DOHH2 (cell line): ENCODE results near the gene AMZ1.

Experiments used
- H3F3A ChIP-seq: fragments of 200-600 bp; sonication (generic), shearing (Covaris generic); 2 replicates; pipeline ENCODE4 v1.6.0; 2016; ENCODE audit warnings: antibody characterized with exemption, mild to moderate bottlenecking; ENCODE audit not compliant: control insufficient read depth, insufficient read depth
- H3K27ac ChIP-seq: fragments of 200-600 bp; sonication (generic); 2 replicates; pipeline ENCODE4 v1.5.1; 2014; ENCODE audit warnings: low read depth, mild to moderate bottlenecking, low read length, moderate library complexity
- H3K27me3 ChIP-seq: fragments of 200-600 bp; sonication (generic); 2 replicates; pipeline ENCODE4 v1.6.1; 2014; ENCODE audit warnings: mild to moderate bottlenecking, low read length, mixed read lengths; ENCODE audit not compliant: control insufficient read depth
- H3K36me3 ChIP-seq: fragments of 200-600 bp; sonication (generic); 2 replicates; pipeline ENCODE4 v1.6.1; 2014; ENCODE audit warnings: mild to moderate bottlenecking, low read length, moderate library complexity, mixed read lengths; ENCODE audit not compliant: control insufficient read depth
- H3K4me1 ChIP-seq: fragments of 200-600 bp; sonication (generic); 2 replicates; pipeline ENCODE4 v1.6.1; 2014; ENCODE audit warnings: mild to moderate bottlenecking, low read length, mixed read lengths; ENCODE audit not compliant: control insufficient read depth
- H3K4me2 ChIP-seq: fragments of 200-600 bp; sonication (generic); 2 replicates; pipeline ENCODE4 v1.6.0; 2014; ENCODE audit warnings: mild to moderate bottlenecking, low read length, moderate library complexity
- H3K4me3 ChIP-seq: fragments of 200-600 bp; sonication (generic); 2 replicates; pipeline ENCODE4 v1.5.1; 2014; ENCODE audit warnings: mild to moderate bottlenecking, low read length, mixed read lengths
- H3K79me2 ChIP-seq: fragments of 200-600 bp; sonication (generic); 2 replicates; pipeline ENCODE4 v1.6.1; 2014; ENCODE audit warnings: mild to moderate bottlenecking, low read length, mixed read lengths; ENCODE audit not compliant: control insufficient read depth
- H3K9me2 ChIP-seq: fragments of 200-600 bp; sonication (generic); replicated peaks from 2 replicates; pipeline ENCODE4 v1.6.1; 2014; ENCODE audit warnings: mild to moderate bottlenecking, low read length, mixed read lengths; ENCODE audit not compliant: control insufficient read depth
- H3K9me3 ChIP-seq: fragments of 200-600 bp; sonication (generic); 2 replicates; pipeline ENCODE4 v1.6.1; 2014; ENCODE audit warnings: antibody characterized with exemption, low read length, mixed read lengths; ENCODE audit not compliant: control insufficient read depth, insufficient read depth
- H4K20me1 ChIP-seq: fragments of 200-600 bp; sonication (generic); 2 replicates; pipeline ENCODE4 v1.6.0; 2014; ENCODE audit warnings: low read depth, mild to moderate bottlenecking, antibody characterized with exemption, low read length, moderate library complexity; ENCODE audit not compliant: control insufficient read depth, insufficient read depth
- CTCF ChIP-seq: fragments of 200-600 bp; sonication (generic); IDR thresholded peaks from one replicate; pipeline ENCODE4 v1.5.1; 2014; ENCODE audit warnings: antibody characterized with exemption, mild to moderate bottlenecking, low read depth, low read length; ENCODE audit not compliant: poor library complexity, severe bottlenecking
- EZH2phosphoT487 ChIP-seq: fragments of 200-600 bp; sonication (generic); IDR thresholded peaks from 2 replicates; pipeline ENCODE4 v1.6.1; 2017; ENCODE audit warnings: borderline replicate concordance, mild to moderate bottlenecking, antibody characterized with exemption, low read length, moderate library complexity, mixed read lengths

Gene AMZ1

GRCh38 chr7:2646680-2647571, 41.1 kb upstream of the AMZ1 start:
- Histone ChIP-seq H3K4me3 (no peak overlapping the region), H3K9me3 (no peaks in the 10 kb centered on the region), H3K27ac (no peak overlapping the region), H3K36me3 (no peaks in the 10 kb centered on the region), H3K27me3 (no peaks in the 10 kb centered on the region), H3K9me2 (no peaks in the 10 kb centered on the region), H3K79me2 (no peaks in the 10 kb centered on the region), H4K20me1 (peaks cover 3% of the 10 kb centered on the region; the same call in 1 of the 2 replicates), H3F3A (peaks cover 4% of the 10 kb centered on the region), H3K4me1 (peaks cover 48% of the 10 kb centered on the region), H3K4me2 (no peak overlapping the region)
- no peak for TF ChIP-seq EZH2phosphoT487
- no peak for TF ChIP-seq CTCF

GRCh38 chr7:2647594-2648172, 40.3 kb upstream of the AMZ1 start:
- no peaks in the 10 kb centered on the region for H3K36me3 ChIP-seq
- H4K20me1 ChIP-seq: peaks cover 7% of the 10 kb centered on the region; the same call in 1 of the 2 replicates
- no peak overlapping the region for H3K27ac ChIP-seq
- H3K9me3 ChIP-seq: no peaks in the 10 kb centered on the region
- H3K4me1 ChIP-seq: peaks cover 41% of the 10 kb centered on the region
- no peak overlapping the region for H3K4me3 ChIP-seq
- no peaks in the 10 kb centered on the region for H3K27me3 ChIP-seq
- no peaks in the 10 kb centered on the region for H3K79me2 ChIP-seq
- TF ChIP-seq EZH2phosphoT487: no peak
- H3K4me2 ChIP-seq: no peak overlapping the region
- H3K9me2 ChIP-seq: no peaks in the 10 kb centered on the region
- peaks cover 4% of the 10 kb centered on the region for H3F3A ChIP-seq

GRCh38 chr7:2649139-2649838, 38.7 kb upstream of the AMZ1 start:
- H3K79me2 ChIP-seq: no peaks in the 10 kb centered on the region
- no peaks in the 10 kb centered on the region for H3K27me3 ChIP-seq
- H3K4me3 ChIP-seq: no peak overlapping the region
- TF ChIP-seq CTCF (no peak), EZH2phosphoT487 (no peak)
- no peaks in the 10 kb centered on the region for H3F3A ChIP-seq
- no peaks in the 10 kb centered on the region for H3K9me2 ChIP-seq
- H4K20me1 ChIP-seq: peaks cover 7% of the 10 kb centered on the region; the same call in 1 of the 2 replicates
- no peaks in the 10 kb centered on the region for H3K36me3 ChIP-seq
- H3K4me2 ChIP-seq: no peak overlapping the region
- no peaks in the 10 kb centered on the region for H3K9me3 ChIP-seq
- no peak overlapping the region for H3K27ac ChIP-seq
- H3K4me1 ChIP-seq: peaks cover 25% of the 10 kb centered on the region

GRCh38 chr7:2649991-2650390, 38.0 kb upstream of the AMZ1 start:
- no peaks in the 10 kb centered on the region for H3K9me2 ChIP-seq
- no peaks in the 10 kb centered on the region for H3K36me3 ChIP-seq
- no peak overlapping the region for H3K27ac ChIP-seq
- H3K4me2 ChIP-seq: no peak overlapping the region
- H3F3A ChIP-seq: no peaks in the 10 kb centered on the region
- no peaks in the 10 kb centered on the region for H3K27me3 ChIP-seq
- peaks cover 7% of the 10 kb centered on the region; the same call in 1 of the 2 replicates for H4K20me1 ChIP-seq
- no peak overlapping the region for H3K4me3 ChIP-seq
- H3K9me3 ChIP-seq: no peaks in the 10 kb centered on the region
- H3K79me2 ChIP-seq: no peaks in the 10 kb centered on the region
- H3K4me1 ChIP-seq: peaks cover 17% of the 10 kb centered on the region
- TF ChIP-seq EZH2phosphoT487 (no peak), CTCF (no peak)
